ENCODE results near the gene PPP1R9A.
A peak's percentile ranks its signal among the peaks of the same experiment; 100 is the strongest.

The PPP1R9A gene

DNA sequence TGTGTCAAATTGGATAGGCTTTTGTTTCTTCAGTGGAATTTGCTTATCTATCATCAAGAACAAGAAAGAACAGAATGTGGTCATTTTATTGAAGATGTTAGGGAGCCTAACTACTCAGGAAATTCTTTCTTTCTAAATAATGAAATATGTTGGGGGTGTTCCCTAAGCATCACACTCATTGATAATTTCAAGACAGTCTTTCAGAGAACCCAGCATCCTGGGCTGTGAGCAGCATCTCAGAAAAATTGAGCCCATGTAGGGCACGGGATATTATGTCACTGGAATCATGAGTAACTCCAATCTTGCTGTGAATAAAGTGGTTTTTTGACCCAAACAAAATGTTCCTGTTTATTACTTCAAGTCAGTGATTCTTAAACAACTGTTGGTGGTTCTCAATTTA lies 389.6 kb downstream of the PPP1R9A start:
- Mint-ChIP-seq H3K9me3 (no peaks in the 10 kb centered on the region), H3K4me1 (no peaks in the 10 kb centered on the region), H3K27me3 (peaks cover 15% of the 10 kb centered on the region), H3K4me3 (no peak overlapping the region), H3K27ac (no peak overlapping the region)
- ATAC-seq: no peak
- no peak for DNase-seq

DNA sequence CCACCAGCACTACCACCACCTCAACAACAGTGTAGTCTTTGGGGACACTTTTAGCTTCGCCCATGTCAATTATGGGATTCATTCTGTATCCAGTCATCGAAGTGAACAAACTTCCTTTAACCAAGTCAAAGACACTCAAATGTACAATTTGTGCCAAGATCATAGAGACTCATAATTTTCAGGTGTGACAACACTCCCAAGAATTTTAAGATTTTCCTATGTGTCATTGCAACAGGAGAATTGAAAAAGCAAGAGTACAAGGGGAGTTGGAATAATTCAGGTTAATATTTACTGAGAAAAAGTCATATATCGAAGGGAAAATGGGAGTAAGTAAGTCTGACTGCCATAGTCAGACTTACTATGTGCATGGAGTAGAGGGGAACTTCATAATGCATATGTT lies 390.7 kb downstream of the PPP1R9A start:
- Mint-ChIP-seq H3K27me3 (peaks cover 15% of the 10 kb centered on the region), H3K27ac (no peak overlapping the region), H3K4me3 (no peak overlapping the region), H3K4me1 (no peaks in the 10 kb centered on the region), H3K9me3 (no peaks in the 10 kb centered on the region)
- ATAC-seq (no peak), DNase-seq (no peak)

DNA sequence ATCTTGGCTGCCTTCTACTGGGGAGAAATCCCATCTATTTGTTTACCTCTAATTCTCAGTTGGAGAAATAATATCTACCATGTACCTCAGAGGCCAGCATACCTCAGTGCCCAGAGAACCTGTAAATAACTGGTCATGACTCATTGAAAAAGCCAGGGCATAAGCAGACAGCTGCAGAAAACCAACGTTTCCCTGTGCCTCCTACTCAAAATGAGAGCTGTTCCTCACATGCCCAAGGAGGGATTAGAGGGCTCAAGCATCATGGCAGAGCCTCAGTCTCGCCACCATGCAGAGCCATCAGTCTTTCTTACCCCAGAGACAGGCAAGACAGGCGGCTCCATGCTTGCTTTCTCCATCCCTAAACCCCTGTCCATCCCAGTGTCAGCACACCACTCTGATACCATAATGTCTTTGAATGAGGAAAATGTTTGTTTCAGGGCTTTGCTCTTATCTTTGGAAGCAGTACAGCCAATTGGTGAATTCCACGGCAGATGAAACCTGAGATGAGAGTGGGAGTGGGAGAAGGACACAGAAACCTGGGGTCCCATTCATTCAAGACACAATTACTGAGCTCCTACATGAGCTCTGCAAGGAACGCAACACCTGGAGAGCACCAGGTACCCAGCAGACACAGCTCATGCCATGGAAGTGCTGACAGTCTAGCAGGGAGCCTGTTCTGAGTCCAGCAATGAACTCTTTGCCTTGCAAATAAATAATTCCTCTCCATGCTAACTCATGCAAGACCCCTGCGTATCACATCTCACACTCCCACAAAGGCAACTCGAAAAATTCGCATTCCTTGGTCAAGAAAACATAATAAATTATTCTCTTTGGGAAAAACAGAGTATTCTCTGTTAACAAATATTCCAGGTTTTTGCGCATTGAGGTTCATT lies 395.9 kb downstream of the PPP1R9A start:
- Mint-ChIP-seq H3K27me3 (peaks cover 25% of the 10 kb centered on the region), H3K9me3 (no peaks in the 10 kb centered on the region), H3K4me1 (no peaks in the 10 kb centered on the region), H3K4me3 (no peak overlapping the region), H3K27ac (no peak overlapping the region)
- DNase-seq (no peak), ATAC-seq (no peak)

DNA sequence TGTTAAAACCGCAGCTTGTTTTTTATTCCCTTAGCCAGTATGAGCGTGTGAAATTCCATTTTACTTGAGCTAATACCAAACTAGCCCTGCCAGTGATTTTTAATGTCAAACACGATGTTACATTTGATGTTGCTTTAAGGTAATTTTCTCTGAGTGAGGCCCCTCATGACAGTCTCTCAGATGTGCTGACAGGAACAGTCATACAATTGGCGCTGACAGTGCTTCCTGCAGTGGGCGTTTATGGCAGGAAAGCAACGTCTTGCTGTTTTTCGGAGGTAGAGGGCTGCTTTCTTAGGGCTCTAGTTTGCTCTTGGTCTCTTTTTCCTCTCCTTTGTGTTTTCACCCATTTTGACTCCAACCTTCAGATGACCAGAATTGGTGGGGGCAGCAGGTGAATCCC lies 397.6 kb downstream of the PPP1R9A start:
- no peaks in the 10 kb centered on the region for H3K9me3 Mint-ChIP-seq
- H3K4me3 Mint-ChIP-seq: no peak overlapping the region
- H3K4me1 Mint-ChIP-seq: no peaks in the 10 kb centered on the region
- ATAC-seq (no peak), DNase-seq (no peak)
- H3K27ac Mint-ChIP-seq: no peak overlapping the region
- H3K27me3 Mint-ChIP-seq: peaks cover 18% of the 10 kb centered on the region

DNA sequence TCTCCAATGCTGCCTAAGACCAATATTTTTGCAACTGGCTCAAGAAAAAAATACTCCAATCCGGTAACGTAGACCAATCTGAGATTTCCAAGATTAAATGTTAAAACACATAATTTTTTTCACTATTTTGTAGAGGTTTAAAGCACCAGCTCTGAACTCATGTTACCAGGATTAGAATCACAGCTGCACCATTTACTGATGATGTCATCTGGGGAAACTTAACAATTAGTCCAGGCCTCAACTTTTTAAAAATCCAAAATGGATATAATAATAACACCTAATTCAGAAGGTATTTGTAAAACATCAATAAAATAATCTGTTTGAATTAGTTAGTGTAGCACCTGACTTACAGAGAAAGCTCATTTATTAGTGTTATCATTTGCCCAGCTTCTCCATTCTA lies 402.6 kb downstream of the PPP1R9A start:
- Mint-ChIP-seq H3K27me3 (peaks cover 44% of the 10 kb centered on the region), H3K27ac (no peak overlapping the region), H3K4me3 (no peak overlapping the region), H3K4me1 (no peaks in the 10 kb centered on the region), H3K9me3 (peaks cover 5 to 7% of the 10 kb centered on the region in 2 donors)
- ATAC-seq (no peak), DNase-seq (no peak)

DNA sequence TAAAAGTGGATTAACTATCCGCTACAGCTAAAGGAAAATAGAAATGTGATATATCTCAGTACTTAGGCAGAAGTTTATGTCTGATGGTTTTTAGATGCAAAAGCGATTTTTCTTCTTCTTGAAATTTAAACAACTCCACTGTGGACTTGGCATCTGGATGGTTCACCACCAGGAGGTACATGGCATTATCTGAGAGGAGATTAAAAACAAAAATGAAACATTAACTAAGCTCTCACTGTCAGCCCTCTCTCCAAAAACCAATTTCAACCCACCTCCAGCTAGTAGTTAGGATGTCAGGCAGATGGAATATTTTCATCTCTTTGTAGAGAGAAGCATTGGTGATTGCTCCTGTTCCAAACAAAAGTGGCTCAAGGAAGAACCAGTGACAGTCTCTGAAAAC lies 404.0 kb downstream of the PPP1R9A start:
- ATAC-seq (no peak), DNase-seq (no peak)
- H3K4me3 Mint-ChIP-seq: no peak overlapping the region
- no peak overlapping the region for H3K27ac Mint-ChIP-seq
- H3K9me3 Mint-ChIP-seq: peaks cover 5 to 7% of the 10 kb centered on the region in 2 donors
- peaks cover 32% of the 10 kb centered on the region for H3K27me3 Mint-ChIP-seq
- H3K4me1 Mint-ChIP-seq: no peaks in the 10 kb centered on the region

DNA sequence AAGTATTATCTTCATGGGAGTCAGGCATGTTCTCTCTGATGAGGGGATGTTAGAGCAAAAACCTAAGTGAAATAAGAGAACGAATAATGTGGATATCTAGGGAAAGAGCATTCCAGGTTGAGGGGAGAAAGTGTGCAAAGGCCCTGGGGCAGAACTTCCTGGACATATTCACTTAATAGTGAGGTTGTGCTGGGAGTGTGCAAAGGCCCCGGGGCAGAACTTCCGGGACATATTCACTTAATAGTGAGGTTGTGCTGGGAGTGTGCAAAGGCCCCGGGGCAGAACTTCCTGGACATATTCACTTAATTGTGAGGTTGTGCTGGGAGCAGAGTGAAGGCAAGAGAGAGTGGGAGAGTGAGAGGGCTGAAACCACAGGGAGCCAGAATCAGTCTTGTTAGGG lies 405.2 kb downstream of the PPP1R9A start:
- ATAC-seq: no peak
- Mint-ChIP-seq H3K4me3 (no peak overlapping the region), H3K27me3 (peaks cover 32% of the 10 kb centered on the region)

DNA sequence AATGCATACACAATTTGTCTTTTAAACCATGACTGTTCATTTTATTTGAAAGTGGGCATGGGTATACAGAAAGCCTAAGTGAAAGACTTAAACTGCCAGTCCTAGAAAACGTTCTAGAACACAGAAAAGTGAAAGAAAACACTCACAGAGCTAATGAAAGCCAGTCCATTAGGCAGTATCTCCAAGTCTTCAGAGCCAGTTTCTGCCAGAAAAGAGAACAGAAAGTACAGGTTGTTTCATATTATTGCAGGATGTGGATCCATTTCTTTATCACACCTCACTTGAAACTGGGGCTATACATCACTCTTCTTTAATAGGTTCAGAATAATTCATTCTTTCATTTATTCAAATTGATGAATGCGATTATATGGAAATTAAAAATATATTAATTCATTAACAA lies 409.2 kb downstream of the PPP1R9A start:
- no peak overlapping the region for H3K4me3 Mint-ChIP-seq
- DNase-seq (no peak), ATAC-seq (no peak)
- peaks cover 5 to 7% of the 10 kb centered on the region in 2 donors for H3K9me3 Mint-ChIP-seq
- H3K27me3 Mint-ChIP-seq: peaks cover 20% of the 10 kb centered on the region
- no peaks in the 10 kb centered on the region for H3K4me1 Mint-ChIP-seq
- H3K27ac Mint-ChIP-seq: no peak overlapping the region

More for the DNA sequence above, 405.2 kb downstream of the PPP1R9A start:
- peaks cover 5 to 7% of the 10 kb centered on the region in 2 donors for H3K9me3 Mint-ChIP-seq
- no peaks in the 10 kb centered on the region for H3K4me1 Mint-ChIP-seq
- DNase-seq: no peak
- peak overlapping the region in 1 of 2 donors; percentile 1 for H3K27ac Mint-ChIP-seq

DNA sequence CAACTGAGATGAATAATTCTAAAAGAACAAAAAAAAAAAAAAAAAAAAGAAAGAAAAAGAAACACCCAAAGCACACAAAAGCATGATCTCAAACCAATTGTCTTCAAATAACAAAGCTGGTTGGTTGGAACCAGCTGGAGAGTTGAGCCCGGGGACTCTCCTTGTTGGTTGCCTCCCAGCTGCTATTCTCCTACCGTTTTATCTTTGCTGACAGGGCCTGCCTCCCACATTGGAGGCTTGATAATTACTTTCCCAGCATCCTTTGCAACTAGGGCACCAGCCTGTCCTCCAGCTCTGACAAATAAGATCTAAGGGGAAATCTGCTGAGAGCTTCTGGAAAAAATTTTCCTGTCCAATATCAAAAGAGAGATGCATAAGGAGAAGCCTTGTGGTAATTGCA lies 410.2 kb downstream of the PPP1R9A start:
- ATAC-seq: no peak
- no peak overlapping the region for H3K27ac Mint-ChIP-seq
- H3K27me3 Mint-ChIP-seq: peaks cover 14% of the 10 kb centered on the region
- peaks cover 1 to 2% of the 10 kb centered on the region in 2 donors for H3K9me3 Mint-ChIP-seq
- H3K4me1 Mint-ChIP-seq: no peaks in the 10 kb centered on the region
- no peak for DNase-seq
- no peak overlapping the region for H3K4me3 Mint-ChIP-seq

DNA sequence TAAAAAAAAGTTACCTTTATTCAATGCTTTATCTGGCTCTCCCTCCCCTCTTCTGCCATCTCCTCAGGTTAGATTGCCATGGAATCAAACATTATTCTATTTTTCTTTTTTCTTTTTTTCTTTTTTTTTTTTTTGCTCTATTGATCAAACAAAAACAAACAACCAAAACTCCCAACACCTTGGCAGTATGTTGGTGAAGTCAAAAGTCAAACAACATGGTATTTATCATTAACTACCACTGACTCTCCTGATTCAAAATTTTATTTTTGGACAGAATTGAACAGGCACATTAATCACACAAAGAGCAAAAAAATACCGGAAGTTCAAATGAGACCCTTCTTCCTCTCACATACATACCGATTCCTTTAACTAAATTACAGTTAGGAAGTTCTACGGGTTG lies 410.6 kb downstream of the PPP1R9A start:
- H3K27me3 Mint-ChIP-seq: peaks cover 10% of the 10 kb centered on the region
- ATAC-seq (no peak), DNase-seq (no peak)
- H3K9me3 Mint-ChIP-seq: no peaks in the 10 kb centered on the region
- H3K4me1 Mint-ChIP-seq: no peaks in the 10 kb centered on the region
- H3K27ac Mint-ChIP-seq: no peak overlapping the region
- no peak overlapping the region for H3K4me3 Mint-ChIP-seq

DNA sequence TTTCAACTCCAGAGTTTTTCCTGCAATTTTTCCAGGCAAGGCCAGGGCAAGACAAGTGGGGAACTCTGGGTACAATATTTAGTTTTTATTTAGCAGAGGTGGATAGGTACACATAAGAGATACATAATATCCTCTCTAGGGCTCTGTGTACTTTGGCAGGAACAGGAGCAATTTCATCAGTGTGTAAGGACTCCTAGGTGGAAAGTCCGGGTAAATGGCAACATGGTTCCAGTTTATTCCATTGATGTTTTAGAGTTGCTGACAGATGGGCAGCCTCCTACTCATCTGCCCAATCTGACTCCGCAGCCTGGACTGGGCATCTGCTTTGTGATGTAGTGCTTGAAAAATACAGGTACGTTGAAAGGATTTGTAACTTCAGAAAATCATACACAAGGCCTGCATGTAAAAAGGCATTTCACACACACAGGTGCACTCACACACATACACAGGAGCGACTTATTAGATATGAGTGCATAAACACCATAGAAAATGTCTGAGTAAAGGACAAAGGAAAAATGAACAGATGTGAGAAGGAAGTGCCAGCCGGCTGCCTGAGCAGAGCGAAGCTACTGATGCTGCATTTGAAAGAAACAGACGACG lies 411.2 kb downstream of the PPP1R9A start:
- H3K9me3 Mint-ChIP-seq: no peaks in the 10 kb centered on the region
- H3K4me1 Mint-ChIP-seq: no peaks in the 10 kb centered on the region
- no peak overlapping the region for H3K4me3 Mint-ChIP-seq
- H3K27me3 Mint-ChIP-seq: peaks cover 8% of the 10 kb centered on the region
- DNase-seq (no peak), ATAC-seq (no peak)
- H3K27ac Mint-ChIP-seq: no peak overlapping the region

DNA sequence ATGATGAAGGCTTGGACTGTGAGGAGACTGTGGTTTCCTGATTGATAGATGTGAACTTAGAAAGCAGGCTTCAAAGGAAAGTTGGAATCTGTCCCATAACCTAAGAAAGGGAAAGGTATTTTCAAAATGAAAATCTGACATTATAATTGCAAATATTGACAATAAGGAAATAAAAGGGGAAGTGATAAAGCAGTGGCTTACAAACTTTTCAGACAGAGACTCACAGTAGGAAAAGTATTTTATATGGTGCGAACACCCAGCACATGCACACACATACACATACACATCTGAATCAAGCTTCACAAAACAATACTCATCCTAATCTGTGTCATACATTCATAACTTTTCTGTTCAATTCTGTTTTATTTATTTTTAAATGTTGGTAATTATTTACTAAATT lies 412.2 kb downstream of the PPP1R9A start:
- Mint-ChIP-seq H3K27ac (no peak overlapping the region), H3K27me3 (no peaks in the 10 kb centered on the region), H3K4me3 (no peak overlapping the region), H3K4me1 (no peaks in the 10 kb centered on the region), H3K9me3 (no peaks in the 10 kb centered on the region)
- no peak for DNase-seq
- no peak for ATAC-seq

DNA sequence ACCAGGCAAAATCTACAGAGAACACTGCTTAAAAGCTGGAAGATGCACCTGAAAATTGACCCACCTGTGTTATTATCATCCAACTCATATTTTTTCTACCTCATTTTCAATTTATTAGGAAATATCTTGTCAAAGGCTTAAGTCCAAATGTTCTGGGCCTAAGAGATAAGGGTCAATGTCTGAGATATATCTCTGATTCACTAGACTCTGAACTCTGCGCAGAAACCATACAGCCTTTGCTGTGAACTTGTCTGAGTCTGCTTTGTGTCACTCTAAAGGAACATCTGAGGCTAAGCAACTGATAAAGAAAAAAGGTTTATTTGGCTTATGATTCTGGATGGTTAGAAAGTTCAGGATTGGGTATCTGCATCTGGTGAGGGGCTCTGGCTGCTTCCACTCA lies 413.3 kb downstream of the PPP1R9A start:
- no peaks in the 10 kb centered on the region for H3K9me3 Mint-ChIP-seq
- H3K27ac Mint-ChIP-seq: no peak overlapping the region
- no peak for DNase-seq
- no peaks in the 10 kb centered on the region for H3K27me3 Mint-ChIP-seq
- no peak overlapping the region for H3K4me3 Mint-ChIP-seq
- no peak for ATAC-seq
- no peaks in the 10 kb centered on the region for H3K4me1 Mint-ChIP-seq

DNA sequence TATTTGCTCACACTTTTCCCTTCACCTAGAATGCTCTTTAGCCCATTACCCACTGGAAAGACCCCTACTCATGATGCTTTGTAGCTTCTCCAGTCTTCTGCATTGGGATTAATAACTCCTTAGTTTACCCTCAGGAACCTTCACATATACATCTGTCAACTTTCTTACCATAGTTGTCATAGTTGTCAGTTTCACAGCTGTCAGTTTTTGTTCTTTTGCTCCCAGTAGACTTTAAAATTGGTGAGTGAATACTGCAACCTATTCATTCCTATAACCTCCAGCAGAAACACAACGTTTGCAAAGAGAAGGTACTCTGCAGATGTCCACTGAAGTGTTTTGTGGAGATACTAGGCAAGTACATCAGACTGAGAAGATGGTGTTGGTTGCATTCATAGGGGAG lies 414.3 kb downstream of the PPP1R9A start:
- H3K9me3 Mint-ChIP-seq: no peaks in the 10 kb centered on the region
- no peak for DNase-seq
- no peak overlapping the region for H3K27ac Mint-ChIP-seq
- no peak for ATAC-seq
- no peaks in the 10 kb centered on the region for H3K27me3 Mint-ChIP-seq
- H3K4me1 Mint-ChIP-seq: no peaks in the 10 kb centered on the region
- no peak overlapping the region for H3K4me3 Mint-ChIP-seq

DNA sequence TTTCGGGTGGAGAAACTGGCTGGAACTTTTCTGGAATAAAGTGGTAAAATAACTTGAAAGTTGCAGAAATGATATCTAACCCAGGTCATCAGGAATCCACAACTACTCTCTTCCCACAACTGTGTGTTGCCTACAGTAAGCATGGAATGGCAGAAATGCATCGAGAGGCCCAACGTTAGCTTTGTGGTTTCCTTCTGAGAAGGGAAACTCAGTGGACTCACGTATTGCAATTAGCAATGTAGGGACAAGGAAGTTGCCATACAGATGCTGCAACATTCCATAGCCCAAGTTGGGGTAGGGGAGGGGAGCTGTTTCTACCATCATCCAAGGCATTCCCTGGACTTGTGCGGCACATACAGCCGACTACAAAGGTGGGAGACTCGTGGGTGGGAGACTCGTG lies 415.0 kb downstream of the PPP1R9A start:
- no peak overlapping the region for H3K4me3 Mint-ChIP-seq
- ATAC-seq: no peak
- no peak for DNase-seq
- H3K27ac Mint-ChIP-seq: no peak overlapping the region
- no peaks in the 10 kb centered on the region for H3K27me3 Mint-ChIP-seq
- no peaks in the 10 kb centered on the region for H3K4me1 Mint-ChIP-seq
- peaks cover 0 to 5% of the 10 kb centered on the region in 2 donors for H3K9me3 Mint-ChIP-seq

DNA sequence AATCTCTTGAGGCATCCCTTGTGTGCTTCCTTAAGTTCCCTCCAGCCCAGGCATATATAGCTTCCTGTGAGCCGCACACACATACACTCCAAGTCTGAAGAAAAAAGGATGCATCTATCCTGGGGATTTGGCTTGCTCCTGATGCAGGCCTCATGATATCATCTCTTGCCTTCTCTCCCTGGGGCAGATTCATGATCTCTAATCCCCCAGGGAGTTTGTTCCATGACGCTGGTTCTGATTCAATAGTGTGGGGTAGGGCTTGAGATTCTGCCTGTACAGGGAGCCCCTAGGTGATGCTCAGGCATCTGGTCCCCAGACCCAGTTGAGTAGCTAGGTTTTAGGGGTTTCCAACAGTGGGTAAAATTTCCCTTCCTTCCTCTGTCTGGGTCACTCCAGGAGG lies 415.5 kb downstream of the PPP1R9A start:
- Mint-ChIP-seq H3K9me3 (peaks cover 0 to 9% of the 10 kb centered on the region in 2 donors), H3K27me3 (no peaks in the 10 kb centered on the region), H3K27ac (no peak overlapping the region), H3K4me1 (no peaks in the 10 kb centered on the region), H3K4me3 (no peak overlapping the region)
- DNase-seq (no peak), ATAC-seq (no peak)

Measured in stimulated activated naive CD8-positive, alpha-beta T cell treated with anti-CD3 and anti-CD28 coated beads, Interleukin-15, amount 100 ng/mL, for 72 hours (primary cell).